ENCODE results near the gene PRB2. TPM values are rescaled to one million over a fixed set of nuclear protein-coding genes. Genes with fewer than 3 reads are reported as not detected.
"Not testable (repeated sequence)": the region's sequence is repeated elsewhere in the genome, so short reads cannot be mapped to it uniquely, and the experiment has no call there.

Gene PRB2
- total RNA-seq, 4 donors from 2014 or later = 0.39 TPM; not detected in 2

- WGBS, 2 donors = 67 to 73% methylated on average over 6 of the region's 6 CpGs
- H3K4me3 ChIP-seq (ENCODE audit: low read depth, poor library complexity, severe bottlenecking) = no peak overlapping the region
- DNase-seq (ENCODE audit: low spot score in 2 of 2) = no peak
- intact Hi-C loops (cut with DNase I; ENCODE audit: low total_unique reads) = no loop called here
- TF ChIP-seq POLR2A (IDR thresholded peaks at IDR 0.05) (no peak), CTCF (IDR thresholded peaks at IDR 0.05) (no peak)
Measured at GRCh38 chr12:11408096-11408495, 12.7 kb upstream of the PRB2 start.

- TF ChIP-seq POLR2A (IDR thresholded peaks at IDR 0.05) (no peak), CTCF (IDR thresholded peaks at IDR 0.05) (no peak)
- 25 to 26% methylated on average over 1 of the region's 1 CpG for WGBS, 2 donors
- no peak for DNase-seq (ENCODE audit: low spot score in 2 of 2)
- intact Hi-C loops (cut with DNase I; ENCODE audit: low total_unique reads) = no loop called here
- H3K4me3 ChIP-seq (ENCODE audit: low read depth, poor library complexity, severe bottlenecking) = no peak overlapping the region
Measured at GRCh38 chr12:11397366-11397765, 2.0 kb upstream of the PRB2 start.

- intact Hi-C loops (cut with DNase I; ENCODE audit: low total_unique reads); H3K4me3 ChIP-seq (ENCODE audit: low read depth, poor library complexity, severe bottlenecking); DNase-seq (ENCODE audit: low spot score in 2 of 2): not testable (repeated sequence)
- WGBS, 2 donors = 75 to 76% methylated on average over 2 to 3 of the region's 3 CpGs
Measured at GRCh38 chr12:11391456-11391855, 3.9 kb downstream of the PRB2 start.

GRCh38 chr12:11377420-11377819, 17.9 kb downstream of the PRB2 start:
- H3K4me3 ChIP-seq (ENCODE audit: low read depth, poor library complexity, severe bottlenecking); DNase-seq (ENCODE audit: low spot score in 2 of 2); intact Hi-C loops (cut with DNase I; ENCODE audit: low total_unique reads): not testable (repeated sequence)
- WGBS, 2 donors = 74 to 75% methylated on average over 3 of the region's 3 CpGs

GRCh38 chr12:11361151-11361550, 34.2 kb downstream of the PRB2 start:
- intact Hi-C loops (cut with DNase I; ENCODE audit: low total_unique reads) = no loop called here
- H3K4me3 ChIP-seq (ENCODE audit: low read depth, poor library complexity, severe bottlenecking) = no peak overlapping the region
- TF ChIP-seq CTCF (IDR thresholded peaks at IDR 0.05) (no peak), POLR2A (IDR thresholded peaks at IDR 0.05) (no peak)
- DNase-seq (ENCODE audit: low spot score in 2 of 2) = no peak

- H3K4me3 ChIP-seq (ENCODE audit: low read depth, poor library complexity, severe bottlenecking); DNase-seq (ENCODE audit: low spot score in 2 of 2); intact Hi-C loops (cut with DNase I; ENCODE audit: low total_unique reads): not testable (repeated sequence)
- WGBS, 2 donors = 85 to 87% methylated on average over 1 of the region's 1 CpG
Measured at GRCh38 chr12:11360205-11360883, 35.0 kb downstream of the PRB2 start.

GRCh38 chr12:11351736-11352135, 43.6 kb downstream of the PRB2 start:
- H3K4me3 ChIP-seq (ENCODE audit: low read depth, poor library complexity, severe bottlenecking); DNase-seq (ENCODE audit: low spot score in 2 of 2); intact Hi-C loops (cut with DNase I; ENCODE audit: low total_unique reads): not testable (repeated sequence)
- WGBS, 2 donors = 67 to 68% methylated on average over 2 of the region's 2 CpGs

- intact Hi-C loops (cut with DNase I; ENCODE audit: low total_unique reads) = no loop called here
- no peak overlapping the region for H3K4me3 ChIP-seq (ENCODE audit: low read depth, poor library complexity, severe bottlenecking)
- WGBS, 2 donors = 92 to 95% methylated on average over 9 of the region's 9 CpGs
- TF ChIP-seq CTCF (IDR thresholded peaks at IDR 0.05) (no peak), POLR2A (IDR thresholded peaks at IDR 0.05) (no peak)
- no peak for DNase-seq (ENCODE audit: low spot score in 2 of 2)
Measured at GRCh38 chr12:11348439-11348838, 46.9 kb downstream of the PRB2 start.

Measured in lower leg skin (tissue), 4 donors.